Embryonic facial prominence (tissue), 1 donor: Measurements from ENCODE around the gene OLFM1.

Source experiments
- DNase-seq: peaks from one replicate; pipeline ENCODE4 v3.0.0-alpha.2; 2016; ENCODE audit errors: extremely low spot score

Gene OLFM1

DNA sequence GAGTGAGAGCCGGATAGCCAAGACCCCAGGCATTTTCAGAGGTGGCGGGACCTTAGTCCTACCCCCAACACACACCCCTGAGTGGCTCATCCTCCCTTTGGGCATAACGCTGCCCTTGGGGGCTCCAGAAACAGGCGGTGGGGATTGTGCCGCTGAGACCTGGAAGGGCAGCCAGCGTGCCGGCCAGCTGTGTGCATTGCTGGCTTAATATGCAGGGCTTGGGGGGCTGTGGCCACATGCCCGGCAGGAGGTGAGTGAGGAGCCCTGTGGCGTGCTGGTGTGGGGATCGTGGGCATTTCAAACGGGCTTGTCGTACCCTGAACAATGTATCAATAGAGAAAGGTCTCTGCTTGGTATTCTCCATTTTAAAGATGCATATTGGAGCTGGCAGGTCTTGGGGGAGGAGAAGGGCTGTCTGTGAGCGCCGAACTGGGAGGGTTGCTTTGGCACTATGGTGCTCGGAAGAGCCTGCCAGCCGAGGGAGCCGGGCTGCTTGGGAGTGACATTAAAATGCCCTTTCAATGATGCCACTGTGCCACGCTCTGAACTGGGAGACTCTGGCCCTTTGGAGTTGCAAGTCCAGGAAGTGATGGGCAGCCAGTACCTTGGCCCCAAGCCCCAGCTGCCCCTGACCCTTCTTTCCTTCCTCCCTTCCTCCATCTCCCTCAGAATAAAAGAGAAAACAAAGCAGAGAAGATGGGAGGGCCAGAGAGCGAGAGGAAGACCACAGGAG is 11.2 kb upstream of the OLFM1 start:
- no peak for DNase-seq

DNA sequence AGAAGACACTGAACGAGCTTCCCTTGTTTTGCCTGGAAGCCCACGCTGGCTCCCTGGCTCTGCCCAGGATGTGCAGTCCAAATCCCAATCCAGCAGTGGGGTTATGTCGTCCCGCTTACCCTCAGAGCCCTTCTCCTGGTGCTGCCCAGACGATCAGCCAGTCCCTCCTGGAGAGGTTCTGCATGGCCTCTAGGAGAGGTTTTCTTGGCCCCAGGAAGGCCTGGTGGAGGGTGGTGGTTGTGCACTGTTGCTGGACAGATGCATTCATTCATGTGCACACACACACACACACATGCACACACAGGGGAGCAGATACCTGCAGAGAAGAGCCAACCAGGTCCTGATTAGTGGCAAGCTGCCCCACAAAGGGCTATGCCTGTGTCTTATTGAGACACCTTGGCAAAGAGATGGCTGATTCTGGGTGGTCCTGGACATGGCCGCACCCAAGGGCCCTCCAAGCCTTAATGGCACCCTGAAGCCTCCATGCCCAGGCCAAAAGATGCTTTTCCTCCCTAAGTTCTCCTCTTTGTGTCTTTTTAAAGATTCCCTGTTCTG is 10.5 kb upstream of the OLFM1 start:
- DNase-seq: no peak

DNA sequence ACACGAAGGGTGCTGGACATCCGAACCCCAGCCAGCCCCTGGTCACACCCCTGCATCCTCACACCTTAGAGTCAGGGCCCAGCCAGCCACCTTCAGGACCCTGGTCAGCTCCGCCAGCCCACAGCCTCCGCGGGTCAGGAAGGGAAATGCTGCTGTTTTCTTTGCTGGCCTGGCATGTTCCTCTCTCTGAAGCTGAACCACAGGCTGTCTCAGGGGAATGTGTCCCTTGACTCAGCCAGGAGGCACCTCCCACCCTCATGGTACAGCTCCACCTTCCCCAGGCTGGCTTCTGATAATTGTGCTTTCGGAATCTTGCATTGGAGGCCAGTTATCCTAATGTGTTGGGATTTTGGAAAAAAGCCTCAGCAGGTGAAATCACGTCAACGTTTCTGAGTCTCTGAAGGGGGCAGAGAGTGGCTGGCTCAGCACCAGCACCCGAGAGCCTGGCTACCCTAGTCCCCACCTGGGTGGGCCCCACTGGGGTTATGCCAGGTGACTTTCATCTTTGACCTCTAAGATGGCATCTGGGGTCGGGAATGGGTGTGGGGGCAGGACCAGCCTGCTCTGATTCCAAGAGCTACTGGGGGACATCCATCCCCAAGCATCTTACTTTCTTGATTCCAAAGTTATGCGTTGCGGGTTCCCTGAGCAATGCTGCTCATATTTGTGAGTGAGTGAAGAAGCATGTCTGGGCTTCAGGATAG is 9.8 kb upstream of the OLFM1 start:
- DNase-seq: no peak

DNA sequence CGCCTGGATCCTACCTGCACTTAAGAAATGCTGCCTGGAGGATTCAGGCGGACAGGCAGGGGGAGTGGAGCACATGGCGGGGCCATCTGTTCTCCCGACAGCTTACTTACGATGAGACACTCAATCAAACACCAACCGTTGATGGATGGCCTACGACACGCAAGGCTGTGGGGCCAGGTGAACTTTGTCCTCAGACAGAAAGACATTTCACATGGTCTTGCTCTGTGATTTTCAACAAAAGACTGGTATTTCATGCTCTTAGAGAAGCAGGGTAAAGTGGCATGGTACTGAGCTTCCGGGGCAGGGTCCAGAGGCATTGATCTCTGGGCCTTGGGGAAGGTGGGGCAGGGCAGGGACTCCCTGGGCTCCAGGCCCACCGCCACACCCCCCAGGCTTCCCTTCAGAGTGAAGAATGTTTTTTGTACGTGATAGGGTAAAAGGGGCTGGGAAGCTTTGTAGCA is 9.1 kb upstream of the OLFM1 start:
- DNase-seq: no peak

DNA sequence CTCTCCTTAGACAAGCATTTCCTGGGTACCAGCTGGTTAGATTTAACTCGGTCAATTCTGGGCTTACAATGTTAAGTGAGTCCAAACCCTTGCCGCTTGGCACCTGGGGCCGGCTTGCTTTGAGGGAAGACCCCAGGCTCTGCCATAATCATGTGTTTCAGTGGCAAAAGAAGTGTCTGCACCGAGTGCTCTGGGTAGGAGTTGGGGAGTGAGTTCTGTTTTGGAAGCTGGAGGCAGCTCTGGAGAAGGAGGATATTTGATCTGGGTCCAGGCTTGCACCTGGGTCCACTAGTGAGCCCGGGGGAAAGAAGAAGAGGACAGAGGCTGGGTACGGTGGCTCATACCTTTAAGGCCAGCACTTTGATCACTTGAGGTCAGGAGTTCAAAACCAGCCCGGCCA is 8.4 kb upstream of the OLFM1 start:
- no peak for DNase-seq

DNA sequence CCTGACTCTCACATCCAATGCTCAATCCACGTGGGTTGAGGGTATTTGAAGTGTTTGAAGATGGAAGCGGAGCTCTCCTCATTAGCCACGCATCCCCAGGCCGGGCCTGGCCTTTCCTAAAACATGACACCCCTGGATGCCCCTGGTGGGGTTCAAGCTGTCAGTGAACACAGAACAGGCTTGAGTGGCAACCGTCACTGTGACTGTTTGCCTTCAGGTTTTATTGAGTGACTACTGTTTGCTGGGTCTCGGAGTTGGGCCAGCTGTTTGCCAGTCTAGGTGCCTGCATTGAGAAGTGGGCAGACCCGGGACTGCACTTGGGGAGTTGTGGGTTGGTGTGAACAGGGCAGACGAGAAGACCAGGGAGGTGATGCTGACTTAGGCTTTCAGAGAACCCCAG is 7.8 kb upstream of the OLFM1 start:
- no peak for DNase-seq

DNA sequence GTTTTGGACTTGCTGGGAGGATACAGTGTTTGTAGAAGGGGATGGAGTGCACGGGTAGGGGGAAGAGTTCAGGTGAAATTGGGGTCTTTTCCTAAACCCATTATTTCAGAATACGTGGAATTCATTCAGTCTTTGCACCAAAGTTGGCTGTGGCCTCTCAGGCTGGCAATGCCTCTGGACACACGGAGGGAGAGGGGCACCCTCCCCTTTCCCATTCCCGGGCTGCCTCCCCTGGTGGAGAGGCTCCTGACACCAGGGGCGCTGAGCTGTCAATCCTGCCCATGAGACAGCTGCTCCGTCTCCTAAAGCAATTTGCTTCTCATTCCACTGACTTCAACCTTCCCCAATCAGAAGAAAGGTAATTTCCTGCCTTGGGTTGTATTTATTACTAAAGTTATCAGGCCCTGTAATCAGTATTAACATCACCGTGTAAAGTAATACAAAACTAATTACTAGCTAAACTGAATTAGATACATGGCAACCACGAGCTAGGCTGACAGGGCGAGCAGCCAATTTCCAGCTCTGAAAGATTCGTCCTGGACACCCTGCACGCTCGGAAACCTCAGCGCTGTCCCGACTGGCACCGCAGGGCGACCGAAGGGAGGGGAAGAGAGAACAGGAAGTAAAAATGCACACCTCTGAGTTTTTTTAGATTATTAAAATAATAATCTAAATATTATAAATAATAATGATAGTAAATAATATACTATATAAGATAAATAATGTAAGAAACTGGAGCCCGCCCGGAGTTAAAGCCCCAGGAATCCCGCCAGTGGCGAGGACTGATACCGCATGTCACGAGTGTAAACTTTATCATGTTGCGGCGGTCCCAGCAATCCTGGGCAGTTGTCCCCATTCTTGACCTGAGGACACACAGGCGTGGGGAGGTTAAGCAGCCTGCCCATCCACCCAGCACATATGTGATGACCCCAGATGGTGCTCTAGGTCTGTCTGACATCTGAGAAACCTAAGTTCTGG is 6.9 kb upstream of the OLFM1 start:
- no peak for DNase-seq

DNA sequence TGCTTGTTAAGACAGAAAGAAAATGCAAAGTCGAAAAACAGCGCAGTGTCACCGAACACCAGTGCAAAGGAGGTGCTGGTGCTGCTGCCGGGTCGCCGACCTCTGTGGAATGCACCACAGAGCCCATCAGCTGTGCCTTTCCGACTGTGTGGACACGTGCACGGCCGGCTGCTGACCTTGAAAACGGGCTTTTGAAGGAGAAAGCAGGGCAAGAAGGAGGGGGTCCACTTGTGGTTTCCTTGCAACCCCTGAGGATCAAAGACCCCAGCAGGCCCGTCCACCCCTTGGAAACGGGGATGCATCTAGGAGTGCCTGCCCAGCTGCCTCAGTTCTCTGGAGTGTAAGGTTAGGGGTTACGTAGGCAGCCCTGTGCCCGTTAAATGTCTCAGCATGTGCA is 6.2 kb upstream of the OLFM1 start:
- no peak for DNase-seq

DNA sequence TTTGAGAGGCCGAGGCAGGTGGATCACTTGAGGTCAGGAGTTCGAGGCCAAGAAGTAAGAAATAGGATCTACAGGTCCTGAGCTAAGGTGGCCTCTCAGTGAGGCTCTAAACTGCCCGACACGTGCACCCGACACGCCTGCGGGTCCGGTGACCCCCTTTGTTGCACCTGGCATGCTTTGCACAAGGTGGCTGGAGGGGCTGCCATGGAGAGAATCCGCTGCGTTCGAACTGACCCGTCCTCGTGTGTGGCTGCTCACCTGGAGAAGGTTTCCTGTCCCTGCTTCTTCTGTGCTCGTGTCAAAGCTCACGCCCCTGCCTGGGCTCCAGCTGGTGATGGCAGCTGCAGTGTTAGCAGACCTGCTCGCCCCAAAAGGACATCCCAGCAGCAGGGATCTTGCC is 5.7 kb upstream of the OLFM1 start:
- no peak for DNase-seq

DNA sequence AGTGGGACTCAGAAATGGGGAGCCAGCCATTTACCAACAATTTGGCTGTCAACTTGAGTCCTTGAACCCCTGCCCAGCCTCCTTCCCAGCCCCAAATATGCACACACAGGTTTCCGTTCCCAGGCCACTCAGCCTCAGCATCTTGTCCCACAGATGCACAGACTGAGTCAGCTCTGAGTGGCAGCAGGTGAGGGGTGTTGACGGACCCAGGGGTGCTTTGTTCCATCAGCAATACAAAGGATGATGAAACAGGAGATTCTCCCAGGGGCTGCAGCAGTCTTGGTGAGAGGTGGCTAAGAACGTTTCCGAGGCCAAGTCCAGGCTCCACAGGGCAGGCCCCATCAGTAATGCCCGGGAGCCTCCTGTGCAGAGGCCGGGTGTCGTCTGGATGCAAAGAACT is 4.9 kb upstream of the OLFM1 start:
- DNase-seq: no peak

DNA sequence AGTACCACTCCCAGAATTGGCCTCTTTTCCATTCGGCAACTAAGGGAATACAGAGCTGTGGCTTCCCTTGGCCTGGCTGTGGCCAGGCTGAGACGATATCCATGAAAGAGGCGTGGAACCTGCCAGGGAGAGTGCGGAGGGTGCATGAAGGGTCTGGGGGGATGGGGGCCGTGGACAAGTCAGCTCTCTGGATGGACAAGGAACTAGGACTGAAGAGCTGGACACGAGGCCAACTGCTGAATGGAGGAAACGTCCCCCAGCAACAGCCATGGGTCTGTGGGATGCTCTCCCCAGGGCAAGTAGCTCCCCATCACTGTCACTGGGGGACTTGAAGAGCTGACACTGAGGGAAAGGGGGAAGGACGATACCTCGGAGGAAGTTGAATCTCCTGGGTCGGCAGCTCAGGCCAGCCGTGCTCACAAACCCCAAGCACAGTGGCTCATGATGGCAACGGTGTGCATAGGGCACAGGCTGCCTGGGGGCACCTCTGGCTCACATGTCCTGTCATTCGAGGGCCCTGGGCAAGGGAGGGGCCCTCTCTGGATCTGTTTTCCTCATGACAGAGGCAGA is 4.1 kb upstream of the OLFM1 start:
- no peak for DNase-seq

DNA sequence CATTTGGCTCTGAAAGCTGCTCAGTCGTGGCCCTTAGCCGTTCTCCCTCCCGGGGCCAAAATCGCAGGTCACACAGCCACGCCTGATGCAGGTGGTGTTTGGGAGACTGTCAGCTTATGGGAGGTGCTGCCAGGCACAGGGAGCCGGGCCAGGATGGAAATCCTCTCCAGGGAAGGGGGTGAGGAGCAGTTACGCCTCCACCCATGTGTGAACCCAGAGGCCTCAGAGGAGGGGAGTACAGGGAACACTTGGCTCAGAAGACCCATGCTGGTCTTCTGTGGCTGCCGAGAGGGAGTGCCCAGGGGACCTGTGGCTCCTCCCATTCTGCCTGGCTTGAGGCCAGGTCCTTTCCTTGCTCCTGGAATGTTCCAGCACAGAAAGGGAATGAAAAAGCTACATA is 3.6 kb upstream of the OLFM1 start:
- DNase-seq: no peak

DNA sequence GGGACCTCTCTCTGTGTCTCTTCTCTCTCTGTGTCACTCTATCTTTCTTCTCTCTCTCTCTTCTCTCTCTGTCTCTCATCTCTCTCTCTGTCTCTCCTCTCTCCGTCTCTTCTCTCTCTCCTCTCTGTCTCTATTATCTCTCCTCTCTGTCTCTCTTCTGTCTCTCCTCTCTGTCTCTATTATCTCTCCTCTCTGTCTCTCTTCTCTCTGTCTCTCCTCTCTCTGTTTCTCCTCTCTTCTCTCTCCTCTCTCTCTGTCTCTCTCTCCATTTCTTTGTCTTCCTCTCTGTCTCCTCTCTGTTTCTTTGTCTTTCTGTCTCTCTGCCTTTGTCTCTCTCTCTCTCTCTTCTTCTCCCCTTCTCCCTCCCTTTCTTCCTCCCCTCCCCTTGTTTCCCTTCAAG is 3.2 kb upstream of the OLFM1 start:
- no peak for DNase-seq

DNA sequence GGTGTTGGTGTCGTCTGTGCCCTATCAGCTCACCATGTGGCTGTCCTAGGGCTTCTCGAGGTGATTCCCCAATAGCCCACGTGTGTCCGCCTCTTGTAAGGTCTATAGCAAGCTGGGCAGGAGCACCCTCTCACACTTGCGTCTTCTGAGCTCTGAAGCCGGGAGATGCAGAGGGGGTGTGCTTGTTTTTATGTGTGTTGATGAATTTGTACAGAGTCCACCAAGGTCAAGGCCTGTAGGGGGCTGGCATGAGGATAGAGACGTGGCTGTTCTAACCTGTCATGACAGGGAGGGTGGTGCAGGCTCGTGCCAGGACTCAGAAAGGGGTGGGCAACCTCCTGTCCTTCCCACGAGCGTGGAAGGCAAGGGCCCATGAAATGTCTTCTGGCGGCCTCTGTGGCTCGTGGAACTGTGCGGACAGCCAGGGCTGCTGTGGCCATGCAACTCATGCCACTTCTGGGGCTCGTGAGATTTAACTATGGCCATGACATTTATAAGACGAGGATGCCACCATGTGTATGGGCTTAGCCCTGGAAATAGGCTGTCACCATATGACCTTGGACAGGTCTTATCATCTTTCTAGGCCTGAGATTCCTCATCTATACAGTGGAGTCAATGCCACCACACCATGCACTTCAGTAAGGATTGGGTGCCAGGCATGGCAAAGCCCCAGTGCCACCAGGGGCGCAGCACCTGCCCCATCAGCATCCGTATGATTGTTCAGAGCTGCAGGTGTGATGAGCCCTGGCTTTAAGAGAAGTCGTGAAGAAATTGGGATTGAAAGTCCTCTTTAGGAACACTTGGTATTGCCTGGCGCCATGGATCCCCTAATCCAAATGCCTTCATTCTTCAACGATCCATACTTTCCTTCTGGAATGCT is 2.3 kb upstream of the OLFM1 start:
- no peak for DNase-seq

DNA sequence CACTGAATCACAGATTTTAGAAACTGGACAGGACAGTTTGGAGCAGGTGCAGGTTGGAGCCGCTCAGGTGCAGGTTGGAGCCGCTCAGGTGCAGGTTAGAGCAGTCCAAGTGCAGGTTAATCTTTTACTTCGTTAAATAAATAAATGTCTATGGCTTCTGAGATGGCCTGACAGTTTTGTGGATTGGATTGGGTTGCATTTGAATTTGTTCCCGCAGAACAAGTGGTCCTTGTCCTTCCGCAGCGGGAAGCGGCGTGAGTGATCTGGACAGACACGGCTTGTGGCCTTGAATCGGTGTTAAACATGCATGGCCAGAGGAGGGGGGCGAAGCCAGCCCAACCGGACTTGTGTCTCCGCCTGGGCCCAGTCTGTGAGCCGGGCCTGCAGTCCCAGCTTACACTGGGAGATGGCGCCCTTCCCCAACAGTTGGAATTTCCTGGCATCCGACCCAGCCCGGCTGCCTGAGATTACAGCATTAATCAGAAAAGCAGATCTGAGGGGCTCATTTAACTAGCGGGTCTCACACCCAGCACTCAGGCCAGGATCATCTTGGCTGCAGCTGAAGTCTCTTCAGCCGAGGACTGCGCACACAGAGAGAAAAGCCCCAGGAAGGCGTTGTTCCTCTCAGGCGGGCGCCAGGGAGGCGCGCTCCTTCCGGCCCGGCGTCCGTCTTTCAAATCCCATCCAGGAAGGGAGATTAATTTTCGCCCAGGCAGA is 1.5 kb upstream of the OLFM1 start:
- no peak for DNase-seq

DNA sequence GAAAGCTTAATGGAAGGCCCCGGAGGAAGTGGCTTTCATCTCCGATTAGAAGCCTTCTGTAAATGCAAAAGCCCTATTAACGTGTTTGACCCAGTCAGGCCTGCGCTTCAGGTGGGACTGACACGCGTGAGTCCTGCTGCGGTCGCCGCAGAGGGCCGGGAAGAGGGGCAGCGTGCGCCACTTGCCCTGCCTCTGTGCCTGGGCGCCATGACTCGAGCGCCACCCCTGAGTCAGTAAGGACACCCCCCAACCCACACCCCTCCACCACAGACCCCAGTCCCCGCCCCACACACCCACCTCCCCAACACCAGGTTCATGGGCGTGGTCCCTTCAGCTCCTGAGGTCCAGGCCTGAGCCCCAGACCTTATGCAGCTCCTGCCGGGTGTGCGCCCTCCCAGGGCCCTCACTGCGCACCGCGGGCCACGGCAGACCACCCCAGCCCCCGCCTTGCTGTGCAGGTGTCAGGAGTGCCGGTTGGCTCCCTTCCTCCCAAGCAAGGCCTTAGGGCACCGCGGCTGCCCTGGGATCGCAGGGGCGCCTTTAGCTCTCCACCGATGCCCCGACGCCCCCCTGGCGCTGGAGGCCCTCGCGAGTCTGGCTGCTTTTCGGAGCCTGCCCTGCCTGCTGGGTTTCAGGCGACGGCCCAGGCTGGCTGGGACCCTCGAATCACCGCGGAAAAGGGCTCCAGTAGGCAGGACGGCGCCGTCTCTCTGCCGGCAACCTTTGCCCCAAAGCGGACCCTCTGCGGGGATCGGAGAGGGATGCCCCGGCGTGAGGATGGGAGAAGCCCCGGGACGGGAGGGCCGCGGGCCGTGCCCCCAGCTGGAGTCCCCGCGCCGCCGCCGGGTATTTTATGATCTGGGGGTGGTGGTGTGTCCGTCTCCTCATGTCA is 625 bp upstream of the OLFM1 start:
- no peak for DNase-seq

DNA sequence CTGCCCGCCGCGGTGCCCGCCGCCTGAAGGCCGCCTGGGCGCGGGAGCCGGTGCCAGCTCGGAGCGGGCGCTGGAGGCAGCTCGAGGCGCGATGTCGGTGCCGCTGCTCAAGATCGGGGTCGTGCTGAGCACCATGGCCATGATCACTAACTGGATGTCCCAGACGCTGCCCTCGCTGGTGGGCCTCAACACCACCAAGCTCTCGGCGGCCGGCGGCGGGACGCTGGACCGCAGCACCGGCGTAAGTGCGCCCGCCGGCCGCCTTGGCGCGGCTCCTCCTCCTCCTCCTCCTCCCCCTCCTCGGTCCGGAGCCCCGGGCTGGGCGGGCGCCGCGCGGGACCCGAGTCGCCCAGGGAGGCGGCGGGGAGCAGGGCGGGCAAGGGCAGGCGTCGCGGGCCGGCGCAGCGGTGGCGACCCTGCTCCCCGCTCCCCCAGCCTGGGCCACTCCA is 455 bp downstream of the OLFM1 start:
- no peak for DNase-seq

DNA sequence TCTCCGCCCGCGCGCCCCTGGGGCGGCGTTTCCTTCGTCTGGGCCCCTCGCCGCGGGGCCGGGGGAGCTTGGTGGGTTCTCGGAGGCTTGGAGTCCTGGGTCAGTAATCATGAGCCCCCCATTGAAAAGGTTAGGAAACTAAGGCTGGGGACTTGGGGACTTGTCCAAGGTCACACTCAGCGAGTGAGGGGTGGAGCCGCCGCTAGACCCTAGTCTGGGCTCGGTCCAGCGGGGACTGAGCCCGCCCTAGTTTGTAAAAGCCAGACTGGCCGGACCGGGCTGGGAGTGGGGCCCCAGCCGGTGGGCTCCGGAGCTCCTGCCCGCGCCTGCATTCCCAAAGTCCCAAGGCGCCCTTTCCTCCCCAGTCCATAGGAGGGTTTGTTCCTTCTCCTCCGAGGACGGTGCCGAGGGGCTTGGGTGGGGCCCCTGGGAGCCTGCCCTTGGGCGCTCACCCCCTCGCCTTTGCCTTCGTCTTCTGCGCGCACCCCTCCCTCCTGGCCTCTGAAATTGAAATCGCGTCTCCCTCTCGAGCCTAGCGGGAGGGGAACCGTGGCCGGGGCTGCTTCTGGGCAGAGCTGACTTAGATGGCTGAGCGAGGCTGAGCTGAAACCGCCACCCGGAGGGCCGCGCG is 995 bp downstream of the OLFM1 start:
- DNase-seq: no peak
